ENCODE data around the gene WDR81.

DNA sequence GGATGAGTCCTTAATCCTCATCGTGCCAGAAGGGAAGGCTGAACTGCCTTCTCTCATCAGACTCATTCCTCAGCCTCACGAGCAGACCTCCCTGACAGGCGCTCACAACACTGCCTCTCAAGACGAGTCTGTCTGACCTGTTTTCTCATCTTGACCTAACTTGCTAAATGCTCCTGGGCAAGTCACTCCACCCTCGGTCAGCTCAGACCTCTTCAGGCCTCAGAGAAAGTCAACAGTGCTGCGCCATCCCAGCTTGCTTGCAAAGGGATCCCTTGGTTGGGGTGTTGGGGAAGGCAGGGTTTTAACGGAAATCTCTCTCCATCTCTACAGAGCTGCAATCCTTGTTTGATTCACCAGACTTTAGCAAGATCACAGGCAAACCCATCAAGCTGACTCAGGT is 52.4 kb downstream of the WDR81 start:
- TF ChIP-seq EZH2 (IDR thresholded peaks at IDR 0.05; ENCODE audit: insufficient read depth, poor library complexity, severe bottlenecking): no peak
- TF ChIP-seq EZH2phosphoT487 (IDR thresholded peaks at IDR 0.05; ENCODE audit: insufficient read depth, low read depth): no peak
